ENCODE data around the gene SHISA3.

The SHISA3 gene

GRCh38 chr4:42391355-42391664 lies 6.0 kb upstream of the SHISA3 start:
- DNase-seq = no peak

- DNase-seq = no peak
These were observed 5.3 kb upstream of the SHISA3 start for GRCh38 chr4:42391981-42392380.

GRCh38 chr4:42392436-42392835 lies 4.9 kb upstream of the SHISA3 start:
- DNase-seq = no peak

- DNase-seq = no peak
These were observed 1.7 kb upstream of the SHISA3 start for GRCh38 chr4:42395595-42395994.

- DNase-seq = no peak
These were observed 932 bp upstream of the SHISA3 start for GRCh38 chr4:42396361-42396751.

- DNase-seq = peak in 1 of 56 donors; percentile 14
These were observed 415 bp downstream of the SHISA3 start for GRCh38 chr4:42397635-42398170.

GRCh38 chr4:42398171-42398870 lies 1.0 kb downstream of the SHISA3 start:
- DNase-seq = no peak

- no peak for DNase-seq
These were observed 1.6 kb downstream of the SHISA3 start for GRCh38 chr4:42398871-42399331.

- DNase-seq = no peak
These were observed 2.1 kb downstream of the SHISA3 start for GRCh38 chr4:42399393-42399792.

GRCh38 chr4:42401171-42401570 lies 3.9 kb downstream of the SHISA3 start:
- DNase-seq = no peak

GRCh38 chr4:42404001-42404400 lies 6.7 kb downstream of the SHISA3 start:
- DNase-seq = no peak

- no peak for DNase-seq
These were observed 13.2 kb downstream of the SHISA3 start for GRCh38 chr4:42410446-42410845.

GRCh38 chr4:42411803-42412202 lies 14.5 kb downstream of the SHISA3 start:
- DNase-seq = no peak

- DNase-seq = no peak
These were observed 15.0 kb downstream of the SHISA3 start for GRCh38 chr4:42412251-42412650.

- DNase-seq = no peak
These were observed 18.0 kb downstream of the SHISA3 start for GRCh38 chr4:42415281-42415680.

GRCh38 chr4:42416017-42416416 lies 18.7 kb downstream of the SHISA3 start:
- no peak for DNase-seq

GRCh38 chr4:42417550-42417949 lies 20.3 kb downstream of the SHISA3 start:
- no peak for DNase-seq

- no peak for DNase-seq
These were observed 22.9 kb downstream of the SHISA3 start for GRCh38 chr4:42420140-42420539.

- DNase-seq = peak in 4 of 56 donors; percentile 1 to 4 (median 2)
These were observed 28.1 kb downstream of the SHISA3 start for GRCh38 chr4:42425146-42426065.

GRCh38 chr4:42428036-42428435 lies 30.7 kb downstream of the SHISA3 start:
- no peak for DNase-seq

- DNase-seq = no peak
These were observed 39.8 kb downstream of the SHISA3 start for GRCh38 chr4:42436928-42437565.

GRCh38 chr4:42440083-42440482 lies 42.8 kb downstream of the SHISA3 start:
- DNase-seq = no peak

All from nucleus accumbens (tissue), 56 donors.